SIG-M5 (cell line): ENCODE measurements around the gene ALOX15B.

Source experiments
- DNase-seq: peaks from one replicate; lab custom pipeline; 2025; lab: John Stamatoyannopoulos, UW

The ALOX15B gene, protein sequence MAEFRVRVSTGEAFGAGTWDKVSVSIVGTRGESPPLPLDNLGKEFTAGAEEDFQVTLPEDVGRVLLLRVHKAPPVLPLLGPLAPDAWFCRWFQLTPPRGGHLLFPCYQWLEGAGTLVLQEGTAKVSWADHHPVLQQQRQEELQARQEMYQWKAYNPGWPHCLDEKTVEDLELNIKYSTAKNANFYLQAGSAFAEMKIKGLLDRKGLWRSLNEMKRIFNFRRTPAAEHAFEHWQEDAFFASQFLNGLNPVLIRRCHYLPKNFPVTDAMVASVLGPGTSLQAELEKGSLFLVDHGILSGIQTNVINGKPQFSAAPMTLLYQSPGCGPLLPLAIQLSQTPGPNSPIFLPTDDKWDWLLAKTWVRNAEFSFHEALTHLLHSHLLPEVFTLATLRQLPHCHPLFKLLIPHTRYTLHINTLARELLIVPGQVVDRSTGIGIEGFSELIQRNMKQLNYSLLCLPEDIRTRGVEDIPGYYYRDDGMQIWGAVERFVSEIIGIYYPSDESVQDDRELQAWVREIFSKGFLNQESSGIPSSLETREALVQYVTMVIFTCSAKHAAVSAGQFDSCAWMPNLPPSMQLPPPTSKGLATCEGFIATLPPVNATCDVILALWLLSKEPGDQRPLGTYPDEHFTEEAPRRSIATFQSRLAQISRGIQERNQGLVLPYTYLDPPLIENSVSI

DNA sequence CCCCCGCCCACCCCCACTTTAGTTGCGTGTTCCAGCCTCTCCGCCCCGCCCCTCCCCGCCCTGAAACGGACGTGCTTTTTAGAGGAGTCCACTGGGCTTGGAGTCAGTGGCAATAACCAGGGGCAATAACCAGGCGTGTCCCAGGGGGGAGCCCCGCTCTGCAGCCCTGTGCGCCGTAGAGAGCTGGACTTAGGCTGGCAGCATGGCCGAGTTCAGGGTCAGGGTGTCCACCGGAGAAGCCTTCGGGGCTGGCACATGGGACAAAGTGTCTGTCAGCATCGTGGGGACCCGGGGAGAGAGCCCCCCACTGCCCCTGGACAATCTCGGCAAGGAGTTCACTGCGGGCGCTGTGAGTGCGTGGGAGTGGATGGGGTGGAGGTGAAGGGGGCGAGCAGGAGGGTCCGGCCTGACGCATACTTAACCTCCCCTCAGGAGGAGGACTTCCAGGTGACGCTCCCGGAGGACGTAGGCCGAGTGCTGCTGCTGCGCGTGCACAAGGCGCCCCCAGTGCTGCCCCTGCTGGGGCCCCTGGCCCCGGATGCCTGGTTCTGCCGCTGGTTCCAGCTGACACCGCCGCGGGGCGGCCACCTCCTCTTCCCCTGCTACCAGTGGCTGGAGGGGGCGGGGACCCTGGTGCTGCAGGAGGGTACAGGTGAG, at the start of gene ALOX15B:
ALOX15B (plus strand) TSS at position 106 of the 657 bp plus-strand sequence; CDS start at position 203, 97 bp downstream.
- DNase-seq, result no peak

DNA sequence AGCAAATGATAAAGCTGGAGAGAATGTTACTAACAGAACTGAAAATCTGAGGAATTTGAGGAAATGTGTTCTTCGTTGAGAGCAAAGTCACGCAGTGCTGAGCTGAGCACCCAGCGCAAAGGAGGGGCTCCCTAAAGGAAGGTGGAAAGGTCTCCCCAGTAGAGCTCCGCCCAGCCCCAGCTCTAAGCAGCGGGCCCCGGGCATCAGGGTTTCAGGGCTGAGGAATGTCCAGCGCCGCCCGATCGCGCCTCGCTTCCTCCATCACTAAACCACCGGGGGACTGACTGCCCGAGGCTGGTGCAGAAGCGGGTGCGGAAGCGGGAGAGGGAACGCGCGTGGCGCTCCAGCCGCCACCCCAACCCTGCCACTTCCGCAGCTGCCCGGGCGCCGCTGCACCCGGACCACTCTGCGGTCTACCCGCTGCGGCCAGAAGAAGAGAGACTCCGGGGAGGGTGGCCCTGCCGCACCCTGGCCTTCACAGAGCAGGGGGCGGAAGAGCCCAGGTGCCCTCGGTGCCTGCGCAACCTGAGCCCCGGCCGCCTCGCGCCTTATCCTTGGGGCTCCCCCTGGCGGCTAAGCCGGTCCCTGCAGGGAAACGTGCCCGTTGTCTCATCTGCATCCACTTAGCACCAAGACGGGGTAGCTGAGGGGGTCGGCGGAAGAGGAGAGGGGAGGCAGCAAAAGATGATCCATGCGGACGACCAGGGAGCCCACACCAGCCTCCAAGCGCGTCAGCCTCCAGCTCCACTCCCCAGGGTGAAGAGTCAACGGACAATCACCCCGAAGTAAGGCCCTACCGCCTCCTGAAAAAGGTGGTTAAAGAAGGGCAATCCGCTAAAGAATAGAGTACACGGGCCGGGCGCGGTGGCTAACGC, 48.8 kb upstream of the ALOX15B start:
- no peak for DNase-seq

DNA sequence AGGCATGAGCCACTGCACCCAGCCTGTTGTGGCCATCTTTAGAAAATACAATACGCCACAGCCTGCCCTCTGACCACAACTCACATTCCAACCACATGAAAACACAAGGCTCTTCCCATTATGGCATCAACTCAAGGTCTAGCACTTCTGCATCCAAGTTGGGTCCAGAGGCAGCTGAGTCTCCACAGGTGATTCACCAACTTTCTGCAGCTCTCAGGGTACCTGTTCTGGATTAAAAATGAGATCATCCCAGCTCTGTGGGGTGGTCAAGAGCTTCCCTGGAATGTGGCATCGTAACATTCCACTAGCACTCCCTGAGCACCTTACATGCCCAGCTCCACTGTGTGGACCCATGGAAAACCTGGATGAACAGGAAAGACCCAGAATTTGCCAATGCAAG, 46.3 kb upstream of the ALOX15B start:
- no peak for DNase-seq

DNA sequence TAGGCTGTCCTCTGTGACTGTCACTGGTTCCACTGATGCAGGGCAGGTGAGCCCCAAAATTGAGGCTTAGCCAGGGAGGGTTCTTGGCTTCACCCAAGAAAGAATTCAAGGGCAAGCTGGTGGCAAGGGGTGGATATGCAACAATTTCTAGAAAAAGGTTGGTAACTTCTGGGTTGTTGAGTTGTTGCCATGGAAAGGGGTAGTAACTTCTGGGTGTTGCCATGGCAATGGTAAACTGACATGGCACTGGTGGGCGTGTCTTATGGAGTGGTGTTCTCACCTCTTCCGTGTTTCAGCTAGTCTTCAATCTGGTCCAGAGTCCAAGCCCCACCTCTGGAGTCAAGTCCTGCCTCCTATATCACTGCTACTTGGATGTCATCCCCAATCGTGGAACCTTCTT, 45.9 kb upstream of the ALOX15B start:
- no peak for DNase-seq

DNA sequence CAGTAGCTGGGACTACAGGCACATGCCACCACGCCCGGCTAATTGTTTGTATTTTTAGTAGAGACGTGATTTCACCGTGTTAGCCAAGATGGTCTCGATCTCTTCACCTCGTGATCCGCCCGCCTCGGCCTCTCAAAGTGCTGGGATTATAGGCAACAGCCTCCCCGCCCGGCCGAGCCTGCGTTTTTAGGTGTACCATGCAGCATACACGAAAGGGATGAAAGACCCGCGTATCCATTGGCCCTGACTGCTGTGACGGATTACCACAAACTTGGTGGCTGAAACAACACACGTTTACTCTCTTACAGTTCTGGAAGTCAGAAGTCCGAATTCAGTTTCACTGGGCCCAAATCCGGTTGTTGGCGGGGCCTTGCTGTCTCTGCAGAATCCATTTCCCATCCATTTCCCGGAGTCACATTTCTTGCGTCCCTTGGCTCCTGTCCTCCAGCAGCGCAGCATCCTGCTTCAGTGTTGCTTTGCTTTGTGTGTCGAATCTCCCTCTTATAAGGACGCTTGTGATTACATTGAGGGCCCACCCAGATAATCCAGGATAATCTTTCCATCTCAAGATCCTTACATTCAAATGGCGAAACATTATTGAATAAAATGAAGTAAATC, 44.8 kb upstream of the ALOX15B start:
- DNase-seq, result no peak

DNA sequence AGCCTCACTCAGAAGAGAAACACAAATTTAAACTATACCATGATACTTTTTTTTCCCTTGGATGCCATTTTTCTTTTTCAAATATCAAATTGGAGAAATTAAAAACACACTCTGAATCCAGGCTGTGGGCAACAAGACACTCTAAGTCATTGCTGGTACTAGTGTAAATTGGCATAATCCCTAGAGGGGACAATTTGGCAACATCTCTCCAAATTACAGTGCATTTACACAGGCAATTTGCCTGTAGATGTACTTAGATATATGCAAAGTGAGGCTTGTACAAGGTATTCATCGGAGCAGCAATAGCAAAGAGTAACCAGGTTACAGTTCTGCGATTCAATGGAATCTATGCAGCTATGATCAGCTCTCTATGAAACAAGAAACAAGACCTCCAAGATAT, 43.1 kb upstream of the ALOX15B start:
- DNase-seq, result no peak

DNA sequence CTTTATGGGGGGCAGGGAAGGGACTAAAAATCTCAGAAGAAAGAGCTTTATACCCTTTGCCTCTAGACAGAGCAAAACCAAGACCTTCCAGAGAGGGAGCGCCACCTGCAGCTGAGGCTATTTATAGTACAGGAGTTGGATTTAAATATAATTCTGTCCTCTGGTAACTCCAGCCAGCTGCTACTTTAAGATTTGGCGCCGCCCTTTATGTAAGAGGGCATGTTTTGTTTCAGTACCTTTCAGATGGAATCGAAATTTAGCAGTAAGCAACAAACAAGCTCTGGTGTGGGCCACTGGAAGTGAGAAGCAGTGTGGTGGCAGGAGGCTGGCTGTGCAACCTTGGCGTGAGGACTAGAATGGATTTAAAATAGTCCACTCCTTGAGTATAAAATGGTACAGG, 41.7 kb upstream of the ALOX15B start:
- DNase-seq, result no peak

DNA sequence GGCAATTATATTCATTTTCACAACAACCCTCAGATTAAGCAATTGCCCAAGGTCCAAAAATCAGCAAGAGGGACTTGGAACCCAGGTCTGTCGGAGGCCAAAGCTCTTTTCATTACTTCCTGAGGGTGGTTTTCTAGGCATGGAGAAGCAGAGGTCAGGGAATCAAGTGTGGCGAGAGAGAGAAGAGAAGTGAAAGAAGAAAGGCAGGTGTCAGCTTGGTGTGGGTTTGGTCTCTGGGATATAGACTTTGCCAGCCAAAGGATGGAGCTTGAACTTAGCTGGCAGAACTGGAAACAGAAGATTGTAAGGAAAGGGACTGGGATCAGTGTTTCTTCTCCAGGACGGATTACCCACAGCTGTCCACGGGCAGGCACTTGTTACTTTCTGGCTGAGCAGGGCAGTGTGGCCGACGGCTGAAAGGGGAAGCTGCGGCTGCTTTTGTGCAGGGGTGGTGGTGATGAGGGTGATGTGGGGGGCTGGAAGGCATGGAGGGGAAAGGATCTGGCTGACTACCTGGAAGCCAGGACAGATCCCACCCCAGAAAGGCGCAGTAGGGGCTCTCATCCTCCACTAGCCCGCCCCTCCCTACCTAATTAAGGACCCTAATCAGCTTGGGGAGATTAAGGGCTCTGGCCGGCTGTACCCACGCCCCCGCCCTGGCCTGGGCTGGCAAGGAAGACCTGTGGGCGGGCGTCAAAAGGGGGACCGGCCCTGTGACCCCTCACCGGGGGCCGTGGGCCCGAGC, 36.7 kb upstream of the ALOX15B start, which contains the start of gene GUCY2D:
GUCY2D (plus strand) TSS at position 640 of the 745 bp plus-strand sequence. CDS start 433 bp downstream, outside the sequence.
- DNase-seq, result no peak

DNA sequence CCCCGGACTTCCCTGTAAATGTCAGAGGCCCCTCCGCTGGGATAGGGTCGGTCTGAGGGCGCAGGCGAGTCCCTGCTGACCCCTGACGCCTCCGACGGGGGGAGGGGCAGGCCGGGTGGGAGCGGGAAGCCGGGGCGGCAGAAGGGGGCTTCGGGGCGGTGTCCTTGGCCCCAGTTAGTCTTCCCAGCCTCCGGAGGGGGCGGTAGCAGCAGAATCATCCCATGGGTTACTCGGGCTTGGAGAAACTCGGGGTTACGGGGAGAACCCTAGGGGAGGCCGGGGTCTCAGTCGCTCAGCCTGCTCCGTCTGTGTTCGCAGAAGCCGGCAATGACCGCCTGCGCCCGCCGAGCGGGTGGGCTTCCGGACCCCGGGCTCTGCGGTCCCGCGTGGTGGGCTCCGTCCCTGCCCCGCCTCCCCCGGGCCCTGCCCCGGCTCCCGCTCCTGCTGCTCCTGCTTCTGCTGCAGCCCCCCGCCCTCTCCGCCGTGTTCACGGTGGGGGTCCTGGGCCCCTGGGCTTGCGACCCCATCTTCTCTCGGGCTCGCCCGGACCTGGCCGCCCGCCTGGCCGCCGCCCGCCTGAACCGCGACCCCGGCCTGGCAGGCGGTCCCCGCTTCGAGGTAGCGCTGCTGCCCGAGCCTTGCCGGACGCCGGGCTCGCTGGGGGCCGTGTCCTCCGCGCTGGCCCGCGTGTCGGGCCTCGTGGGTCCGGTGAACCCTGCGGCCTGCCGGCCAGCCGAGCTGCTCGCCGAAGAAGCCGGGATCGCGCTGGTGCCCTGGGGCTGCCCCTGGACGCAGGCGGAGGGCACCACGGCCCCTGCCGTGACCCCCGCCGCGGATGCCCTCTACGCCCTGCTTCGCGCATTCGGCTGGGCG, 35.9 kb upstream of the ALOX15B start:
- DNase-seq, result no peak

DNA sequence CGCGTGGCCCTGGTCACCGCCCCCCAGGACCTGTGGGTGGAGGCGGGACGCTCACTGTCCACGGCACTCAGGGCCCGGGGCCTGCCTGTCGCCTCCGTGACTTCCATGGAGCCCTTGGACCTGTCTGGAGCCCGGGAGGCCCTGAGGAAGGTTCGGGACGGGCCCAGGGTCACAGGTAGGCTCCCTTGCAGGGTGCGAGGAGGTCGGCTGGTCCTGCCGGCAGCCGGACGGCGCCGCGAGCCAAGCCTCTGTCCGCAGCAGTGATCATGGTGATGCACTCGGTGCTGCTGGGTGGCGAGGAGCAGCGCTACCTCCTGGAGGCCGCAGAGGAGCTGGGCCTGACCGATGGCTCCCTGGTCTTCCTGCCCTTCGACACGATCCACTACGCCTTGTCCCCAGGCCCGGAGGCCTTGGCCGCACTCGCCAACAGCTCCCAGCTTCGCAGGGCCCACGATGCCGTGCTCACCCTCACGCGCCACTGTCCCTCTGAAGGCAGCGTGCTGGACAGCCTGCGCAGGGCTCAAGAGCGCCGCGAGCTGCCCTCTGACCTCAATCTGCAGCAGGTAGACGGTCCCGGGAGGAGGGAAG, 35.2 kb upstream of the ALOX15B start:
- DNase-seq, result no peak

DNA sequence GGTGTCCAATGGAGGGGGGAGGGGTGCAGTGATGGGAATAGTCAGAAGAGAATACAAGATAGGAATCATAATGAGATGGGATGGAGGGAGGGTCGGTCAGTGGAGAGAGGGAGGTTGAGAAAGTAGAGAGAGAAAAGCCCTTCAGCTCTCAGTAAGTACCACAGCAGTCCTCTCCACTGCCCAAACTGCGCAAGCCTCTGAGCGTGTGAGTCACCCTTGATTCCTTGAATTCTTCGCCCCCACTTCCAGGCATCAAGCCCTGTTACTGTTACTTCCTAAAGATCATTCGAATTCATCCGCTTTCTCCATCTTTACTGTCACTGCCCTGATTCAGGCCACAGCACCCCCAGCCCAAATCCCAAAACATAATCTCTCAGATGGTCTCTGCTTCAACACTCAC, 34.0 kb upstream of the ALOX15B start:
- no peak for DNase-seq

DNA sequence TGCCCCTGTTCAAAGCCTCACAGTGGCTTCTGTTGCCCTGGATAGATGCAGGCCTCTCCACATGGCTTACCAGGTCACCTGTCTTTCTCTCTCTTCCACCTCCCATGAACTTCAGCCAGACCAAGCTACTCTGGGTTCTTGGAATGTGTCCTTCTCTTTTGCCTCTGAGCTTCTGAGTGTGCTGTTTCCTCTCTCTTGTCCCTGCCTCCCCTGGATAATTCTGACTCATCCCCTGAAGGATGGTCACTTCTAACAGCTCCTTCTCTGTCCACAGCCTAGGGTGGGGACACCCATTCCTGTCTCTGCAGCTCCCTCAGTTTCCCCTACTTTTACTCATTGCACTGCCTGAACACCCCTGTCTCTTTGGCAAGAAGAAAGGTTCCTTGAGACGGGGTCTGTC, 33.5 kb upstream of the ALOX15B start:
- no peak for DNase-seq

DNA sequence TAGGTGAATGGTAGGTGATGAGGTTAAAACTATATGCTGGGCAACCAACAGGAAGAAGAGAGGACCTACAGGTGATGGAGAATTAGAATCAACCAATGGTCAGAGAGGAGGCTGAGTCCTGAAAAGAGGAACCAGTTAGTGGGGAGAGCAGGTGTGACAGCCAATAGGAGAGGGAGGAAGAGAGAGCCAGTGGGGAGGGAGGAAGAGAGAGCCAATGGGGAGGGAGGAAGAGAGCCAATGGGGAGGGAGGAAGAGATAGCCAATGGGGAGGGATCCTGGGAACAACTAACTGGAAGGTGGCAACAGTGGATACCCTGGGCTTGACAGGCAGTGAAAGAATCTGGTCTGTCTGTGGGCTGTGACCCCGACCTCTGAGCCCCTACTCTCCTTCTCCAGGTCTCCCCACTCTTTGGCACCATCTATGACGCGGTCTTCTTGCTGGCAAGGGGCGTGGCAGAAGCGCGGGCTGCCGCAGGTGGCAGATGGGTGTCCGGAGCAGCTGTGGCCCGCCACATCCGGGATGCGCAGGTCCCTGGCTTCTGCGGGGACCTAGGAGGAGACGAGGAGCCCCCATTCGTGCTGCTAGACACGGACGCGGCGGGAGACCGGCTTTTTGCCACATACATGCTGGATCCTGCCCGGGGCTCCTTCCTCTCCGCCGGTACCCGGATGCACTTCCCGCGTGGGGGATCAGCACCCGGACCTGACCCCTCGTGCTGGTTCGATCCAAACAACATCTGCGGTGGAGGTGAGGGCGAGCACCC, 32.7 kb upstream of the ALOX15B start:
- DNase-seq, result no peak

DNA sequence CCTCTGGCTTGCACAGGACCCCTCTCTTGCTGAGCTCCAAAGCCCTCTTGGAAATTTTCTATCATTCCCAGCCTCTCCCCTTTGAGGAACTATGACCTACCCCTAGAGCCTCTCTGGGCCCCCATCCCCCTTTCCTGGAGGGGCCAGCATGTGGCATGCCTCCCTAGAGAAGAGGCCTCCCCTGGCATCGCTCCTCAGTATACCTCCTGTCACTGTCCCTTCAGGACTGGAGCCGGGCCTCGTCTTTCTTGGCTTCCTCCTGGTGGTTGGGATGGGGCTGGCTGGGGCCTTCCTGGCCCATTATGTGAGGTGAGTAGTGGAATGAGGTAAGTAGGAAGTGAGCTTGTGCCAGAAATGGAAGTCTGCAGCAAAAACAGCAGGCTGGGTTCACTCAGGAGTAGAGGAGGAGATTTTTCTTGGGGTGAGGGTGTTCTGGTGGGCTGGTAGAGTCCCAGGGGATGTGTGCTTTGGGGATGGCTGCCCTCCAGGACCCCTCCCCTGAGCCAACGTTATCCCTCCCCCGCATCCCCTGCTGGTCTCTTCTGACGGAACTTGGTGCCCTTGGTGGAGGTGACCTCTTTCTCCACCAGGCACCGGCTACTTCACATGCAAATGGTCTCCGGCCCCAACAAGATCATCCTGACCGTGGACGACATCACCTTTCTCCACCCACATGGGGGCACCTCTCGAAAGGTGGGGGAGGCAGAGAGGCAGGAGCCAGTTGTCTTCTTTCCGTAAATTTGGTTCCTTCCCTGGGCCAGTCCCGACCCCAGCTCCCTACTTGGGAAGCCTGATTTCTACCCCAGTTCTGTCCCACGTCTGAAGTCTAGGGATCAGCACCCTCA, 31.8 kb upstream of the ALOX15B start:
- DNase-seq, result no peak

DNA sequence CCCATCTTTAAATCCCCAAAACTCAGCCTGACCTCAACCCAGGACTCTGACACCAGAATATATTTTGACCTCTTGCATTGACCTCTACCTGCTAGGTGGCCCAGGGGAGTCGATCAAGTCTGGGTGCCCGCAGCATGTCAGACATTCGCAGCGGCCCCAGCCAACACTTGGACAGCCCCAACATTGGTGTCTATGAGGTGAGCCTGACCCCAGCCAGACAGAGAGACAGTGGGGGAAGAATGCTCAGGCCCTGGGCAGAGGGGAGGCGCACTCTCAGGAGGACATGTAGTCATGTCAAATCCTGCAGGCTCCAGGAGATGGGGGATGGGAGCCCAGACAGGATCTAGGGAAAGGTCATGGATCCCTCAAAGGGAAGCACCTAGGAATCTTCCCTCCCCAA, 31.0 kb upstream of the ALOX15B start:
- DNase-seq, result no peak

DNA sequence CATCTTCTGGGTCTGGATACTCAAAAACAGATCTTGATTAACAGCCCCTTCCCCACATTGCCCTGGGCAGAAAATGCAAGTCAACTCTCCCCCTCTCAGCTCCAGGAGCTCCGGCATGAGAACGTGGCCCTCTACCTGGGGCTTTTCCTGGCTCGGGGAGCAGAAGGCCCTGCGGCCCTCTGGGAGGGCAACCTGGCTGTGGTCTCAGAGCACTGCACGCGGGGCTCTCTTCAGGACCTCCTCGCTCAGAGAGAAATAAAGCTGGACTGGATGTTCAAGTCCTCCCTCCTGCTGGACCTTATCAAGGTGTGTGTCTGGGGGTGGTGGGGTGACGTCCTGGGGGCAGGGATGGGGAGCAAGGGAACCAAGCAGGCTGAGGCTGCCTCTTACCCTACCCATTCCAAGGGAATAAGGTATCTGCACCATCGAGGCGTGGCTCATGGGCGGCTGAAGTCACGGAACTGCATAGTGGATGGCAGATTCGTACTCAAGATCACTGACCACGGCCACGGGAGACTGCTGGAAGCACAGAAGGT, 26.7 kb upstream of the ALOX15B start:
- DNase-seq, result no peak

DNA sequence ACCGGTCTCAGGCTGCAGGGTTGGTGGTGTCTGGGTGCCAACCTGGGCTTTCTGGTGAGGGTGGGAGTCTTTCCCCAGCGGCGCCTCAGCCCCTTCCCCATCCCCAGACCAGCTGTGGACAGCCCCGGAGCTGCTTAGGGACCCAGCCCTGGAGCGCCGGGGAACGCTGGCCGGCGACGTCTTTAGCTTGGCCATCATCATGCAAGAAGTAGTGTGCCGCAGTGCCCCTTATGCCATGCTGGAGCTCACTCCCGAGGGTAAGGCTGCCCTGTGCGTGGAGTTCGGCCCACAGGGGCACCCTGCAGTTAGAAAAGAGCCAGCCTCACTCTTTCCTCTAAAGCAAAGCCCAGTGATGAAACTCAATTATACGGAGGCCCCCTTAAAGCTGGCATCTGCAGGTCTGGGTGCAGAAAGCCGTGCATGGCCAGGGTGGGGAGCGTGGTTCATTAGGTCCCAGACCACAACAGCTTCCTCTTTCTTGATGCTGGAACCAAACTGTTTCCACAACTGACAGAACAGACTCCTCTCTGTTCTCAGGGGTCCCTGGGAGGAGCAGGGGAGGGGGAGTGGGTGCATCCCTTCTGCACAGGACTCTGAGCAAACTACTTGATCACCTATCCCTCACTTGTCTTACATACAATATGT, 25.7 kb upstream of the ALOX15B start:
- DNase-seq, result no peak
